Stomach (tissue), 4 donors: Measurements from ENCODE around the gene EGLN2.

ENCODE experiments used
- CTCF ChIP-seq, 7 experiments: fragments of 450-650 bp in 4 of 7; fragments of 200-600 bp in 3 of 7; sonication (generic) in 3 of 7; IDR thresholded peaks; one replicate each; pipeline ENCODE4 v1.5.1; 2016 to 2019; ENCODE audit warnings: antibody characterized with exemption in 7 of 7, control low read depth in 2 of 7, mild to moderate bottlenecking in 1 of 7
- EP300 ChIP-seq: sonication (generic); formaldehyde crosslinking; IDR thresholded peaks from one replicate; pipeline ENCODE4 v1.6.1; 2017; ENCODE audit warnings: antibody characterized with exemption
- POLR2A ChIP-seq, 4 donors: fragments of 450-650 bp; IDR thresholded peaks; one replicate each; pipeline ENCODE4 v1.6.1; 2016; ENCODE audit warnings: antibody characterized with exemption in 4 of 4, control low read depth in 2 of 4, mild to moderate bottlenecking in 1 of 4, moderate library complexity in 1 of 4
- POLR2AphosphoS5 ChIP-seq, 3 donors: sonication (generic); formaldehyde crosslinking; IDR thresholded peaks; one replicate each; pipeline ENCODE4 v1.6.1; 2016; ENCODE audit warnings: antibody characterized with exemption in 3 of 3

- TF ChIP-seq POLR2A (IDR thresholded peaks at IDR 0.05): no peak
- TF ChIP-seq POLR2AphosphoS5 (IDR thresholded peaks at IDR 0.05): no peak
- TF ChIP-seq CTCF (IDR thresholded peaks at IDR 0.05): no peak
- TF ChIP-seq EP300: no peak
Observed at GRCh38 chr19:40797166-40797962, 1.6 kb upstream of the EGLN2 start.
